MM.1S (cell line): ENCODE results near the gene ANG.

Source experiments
- DNase-seq: peaks from one replicate; pipeline ENCODE4 v3.0.0-alpha.2; 2015
- H2AFZ ChIP-seq: fragments of 300-600 bp; sonication (generic); 2 replicates; pipeline ENCODE4 v1.6.0; 2016; ENCODE audit warnings: antibody characterized with exemption, low read length
- H3F3A ChIP-seq: fragments of 300-600 bp; sonication (generic); 2 replicates; pipeline ENCODE4 v1.6.1; 2016; ENCODE audit warnings: mild to moderate bottlenecking, antibody characterized with exemption, low read length, moderate library complexity, mixed read lengths; ENCODE audit not compliant: insufficient read depth
- H3K27ac ChIP-seq: fragments of 300-600 bp; sonication (generic); 2 replicates; pipeline ENCODE4 v1.5.1; 2016; ENCODE audit warnings: mild to moderate bottlenecking, low read length
- H3K27me3 ChIP-seq: fragments of 300-600 bp; sonication (generic); replicated peaks from 2 replicates; pipeline ENCODE4 v1.6.0; 2016; ENCODE audit warnings: low read length; ENCODE audit not compliant: insufficient read depth
- H3K36me3 ChIP-seq: fragments of 300-600 bp; sonication (generic); replicated peaks from 2 replicates; pipeline ENCODE4 v1.6.1; 2016; ENCODE audit warnings: mild to moderate bottlenecking, low read length, mixed read lengths; ENCODE audit not compliant: insufficient read depth
- H3K4me1 ChIP-seq: fragments of 300-600 bp; sonication (generic); 2 replicates; pipeline ENCODE4 v1.6.1; 2016; ENCODE audit warnings: low read length, mixed read lengths
- H3K4me2 ChIP-seq: fragments of 300-600 bp; sonication (generic); 2 replicates; pipeline ENCODE4 v1.6.0; 2016; ENCODE audit warnings: low read depth, low read length
- H3K4me3 ChIP-seq: fragments of 300-600 bp; sonication (generic); 2 replicates; pipeline ENCODE4 v1.5.1; 2016; ENCODE audit warnings: low read length, mixed read lengths
- H3K79me2 ChIP-seq: fragments of 300-600 bp; sonication (generic); 2 replicates; pipeline ENCODE4 v1.6.1; 2016; ENCODE audit warnings: mixed run types, low read length, mixed read lengths
- H3K9ac ChIP-seq: fragments of 300-600 bp; sonication (generic); 2 replicates; pipeline ENCODE4 v1.6.1; 2016; ENCODE audit warnings: low read length, mixed read lengths
- H3K9me2 ChIP-seq: fragments of 300-600 bp; sonication (generic); replicated peaks from 2 replicates; pipeline ENCODE4 v1.6.1; 2016; ENCODE audit warnings: mild to moderate bottlenecking, low read length, mixed read lengths; ENCODE audit not compliant: insufficient read depth
- H3K9me3 ChIP-seq: fragments of 300-600 bp; sonication (generic); replicated peaks from 2 replicates; pipeline ENCODE4 v1.6.1; 2016; ENCODE audit warnings: mild to moderate bottlenecking, low read length, mixed read lengths; ENCODE audit not compliant: insufficient read depth
- H4K20me1 ChIP-seq: fragments of 300-600 bp; sonication (generic); 2 replicates; pipeline ENCODE4 v1.6.1; 2016; ENCODE audit warnings: mild to moderate bottlenecking, low read length, moderate library complexity, mixed read lengths; ENCODE audit not compliant: insufficient read depth
- CTCF ChIP-seq: fragments of 300-600 bp; sonication (generic); IDR thresholded peaks from 2 replicates; pipeline ENCODE4 v1.5.1; 2016; ENCODE audit warnings: antibody characterized with exemption, low read length, mixed read lengths
- EZH2 ChIP-seq: fragments of 300-600 bp; sonication (generic); optimal IDR thresholded peaks from 2 replicates; pipeline ENCODE3; 2017; ENCODE audit warnings: low read depth, mild to moderate bottlenecking, antibody characterized with exemption, low read length, mixed read lengths
- EZH2phosphoT487 ChIP-seq: fragments of 300-600 bp; sonication (generic); IDR thresholded peaks from 2 replicates; pipeline ENCODE4 v1.6.1; 2018; ENCODE audit warnings: antibody characterized with exemption, low read length

Gene ANG

GRCh38 chr14:20690848-20691640, 2.5 kb downstream of the ANG start:
- H3F3A ChIP-seq: no peaks in the 10 kb centered on the region
- no peak overlapping the region for H3K4me2 ChIP-seq
- no peaks in the 10 kb centered on the region for H3K79me2 ChIP-seq
- no peaks in the 10 kb centered on the region for H3K27me3 ChIP-seq
- no peaks in the 10 kb centered on the region for H3K9me3 ChIP-seq
- H3K4me1 ChIP-seq: no peaks in the 10 kb centered on the region
- H4K20me1 ChIP-seq: no peaks in the 10 kb centered on the region
- peak; percentile 46 for DNase-seq
- no peak overlapping the region for H3K9ac ChIP-seq
- H3K9me2 ChIP-seq: no peaks in the 10 kb centered on the region
- no peak overlapping the region for H3K4me3 ChIP-seq
- TF ChIP-seq EZH2phosphoT487 (no peak), CTCF (peak; percentile 62)
- no peak overlapping the region for H3K27ac ChIP-seq
- H3K36me3 ChIP-seq: no peaks in the 10 kb centered on the region
- no peak overlapping the region for H2AFZ ChIP-seq

DNA sequence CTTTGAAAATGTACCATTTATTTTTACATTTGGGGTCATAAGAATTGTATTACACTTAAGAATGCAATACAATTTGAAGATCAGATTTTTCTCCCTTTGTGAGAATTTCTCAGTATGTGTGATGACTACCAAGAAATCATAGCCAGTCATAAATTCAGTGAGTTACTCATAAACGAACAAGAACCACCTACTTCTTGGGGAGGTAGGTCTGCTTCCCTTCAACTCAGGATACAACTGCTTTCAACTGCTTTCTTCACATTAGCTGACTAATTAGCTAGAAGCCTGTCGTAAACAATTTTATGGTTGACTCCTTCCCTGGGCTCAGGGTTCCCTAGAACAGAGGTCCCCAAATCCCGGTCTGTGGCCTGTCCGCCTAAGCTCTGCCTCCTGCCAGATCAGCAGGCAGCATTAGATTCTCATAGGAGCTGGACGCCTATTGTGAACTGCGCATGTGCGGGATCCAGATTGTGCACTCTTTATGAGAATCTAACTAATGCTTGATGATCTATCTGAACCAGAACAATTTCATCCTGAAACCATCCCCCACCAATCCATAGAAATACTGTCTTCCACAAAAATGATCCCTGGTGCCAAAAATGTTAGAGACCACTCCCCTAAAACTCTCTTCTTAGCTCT, 3.7 kb downstream of the ANG start:
- Histone ChIP-seq H3K9me2 (no peaks in the 10 kb centered on the region), H3K36me3 (no peaks in the 10 kb centered on the region), H3K4me1 (no peaks in the 10 kb centered on the region), H3K9me3 (no peaks in the 10 kb centered on the region), H3F3A (no peaks in the 10 kb centered on the region), H3K4me3 (no peak overlapping the region), H3K27me3 (no peaks in the 10 kb centered on the region), H4K20me1 (no peaks in the 10 kb centered on the region), H3K9ac (no peak overlapping the region), H2AFZ (no peak overlapping the region), H3K4me2 (no peak overlapping the region), H3K27ac (no peak overlapping the region), H3K79me2 (no peaks in the 10 kb centered on the region)
- no peak for DNase-seq
- TF ChIP-seq CTCF: no peak
- no peak for TF ChIP-seq EZH2
- no peak for TF ChIP-seq EZH2phosphoT487

GRCh38 chr14:20696764-20697163, 8.2 kb downstream of the ANG start:
- H4K20me1 ChIP-seq: no peaks in the 10 kb centered on the region
- H2AFZ ChIP-seq: no peak overlapping the region

More at GRCh38 chr14:20696764-20697163, 8.2 kb downstream of the ANG start:
- Histone ChIP-seq H3K9me2 (no peaks in the 10 kb centered on the region), H3K36me3 (no peaks in the 10 kb centered on the region), H3K4me2 (no peak overlapping the region), H3K27me3 (no peaks in the 10 kb centered on the region), H3K79me2 (no peaks in the 10 kb centered on the region), H3K4me3 (no peak overlapping the region), H3K9me3 (no peaks in the 10 kb centered on the region), H3K27ac (no peak overlapping the region), H3F3A (no peaks in the 10 kb centered on the region), H3K4me1 (no peaks in the 10 kb centered on the region), H3K9ac (no peak overlapping the region)
- TF ChIP-seq EZH2 (no peak), CTCF (no peak), EZH2phosphoT487 (no peak)
- no peak for DNase-seq
